HepG2 (cell line): Measurements from ENCODE around the gene GRB10.

Experiments
- CEBPB ChIP-seq: IDR thresholded peaks from 2 replicates; pipeline ENCODE4 v1.6.1; 2011; ENCODE audit warnings: low read depth, low read length, improper control_type of control experiment, borderline replicate concordance
- EEA1 ChIP-seq: sonication (generic); formaldehyde crosslinking; IDR thresholded peaks from 2 replicates; pipeline ENCODE4 v1.5.1; 2020; ENCODE audit warnings: mild to moderate bottlenecking, missing genetic modification reagents, borderline replicate concordance
- FOXK2 ChIP-seq: fragments of 450-650 bp; IDR thresholded peaks from 2 replicates; pipeline ENCODE4 v1.6.1; 2016
- IRF1 ChIP-seq: sonication (generic); formaldehyde crosslinking; IDR thresholded peaks from 2 replicates; pipeline ENCODE4 v1.4.0; 2020; ENCODE audit warnings: low read depth, mild to moderate bottlenecking, missing genetic modification reagents
- TF ChIP-seq, protein P1 (sequence below): sonication (generic); formaldehyde crosslinking; IDR thresholded peaks from 2 replicates; pipeline ENCODE4 v1.5.0; 2020; ENCODE audit warnings: mild to moderate bottlenecking, missing genetic modification reagents, moderate library complexity

GRCh38 chr7:50791938-50792341 is 9.2 kb upstream of the GRB10 start:
- TF ChIP-seq IRF1 (CRISPR knock-in tag) = no peak
- TF ChIP-seq FOXK2 = no peak
- no peak for TF ChIP-seq EEA1
- TF ChIP-seq CEBPB = peak; percentile 85
- TF ChIP-seq, protein P1, sequence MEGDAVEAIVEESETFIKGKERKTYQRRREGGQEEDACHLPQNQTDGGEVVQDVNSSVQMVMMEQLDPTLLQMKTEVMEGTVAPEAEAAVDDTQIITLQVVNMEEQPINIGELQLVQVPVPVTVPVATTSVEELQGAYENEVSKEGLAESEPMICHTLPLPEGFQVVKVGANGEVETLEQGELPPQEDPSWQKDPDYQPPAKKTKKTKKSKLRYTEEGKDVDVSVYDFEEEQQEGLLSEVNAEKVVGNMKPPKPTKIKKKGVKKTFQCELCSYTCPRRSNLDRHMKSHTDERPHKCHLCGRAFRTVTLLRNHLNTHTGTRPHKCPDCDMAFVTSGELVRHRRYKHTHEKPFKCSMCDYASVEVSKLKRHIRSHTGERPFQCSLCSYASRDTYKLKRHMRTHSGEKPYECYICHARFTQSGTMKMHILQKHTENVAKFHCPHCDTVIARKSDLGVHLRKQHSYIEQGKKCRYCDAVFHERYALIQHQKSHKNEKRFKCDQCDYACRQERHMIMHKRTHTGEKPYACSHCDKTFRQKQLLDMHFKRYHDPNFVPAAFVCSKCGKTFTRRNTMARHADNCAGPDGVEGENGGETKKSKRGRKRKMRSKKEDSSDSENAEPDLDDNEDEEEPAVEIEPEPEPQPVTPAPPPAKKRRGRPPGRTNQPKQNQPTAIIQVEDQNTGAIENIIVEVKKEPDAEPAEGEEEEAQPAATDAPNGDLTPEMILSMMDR = no peak
